A549 (cell line): ENCODE data around the gene CDC42SE2. TPM values are rescaled to one million over a fixed set of nuclear protein-coding genes. Genes with fewer than 3 reads are reported as not detected.
"Not testable (repeated sequence)": the region's sequence is repeated elsewhere in the genome, so short reads cannot be mapped to it uniquely, and the experiment has no call there.

Source experiments
- ATAC-seq, 2 experiments: fragments of 200-7000 bp in 1 of 2; fragments of >200 bp in 1 of 2; cut with Nextera tagmentation in 1 of 2; cut with Tn5 transposase in 1 of 2; 3 replicates each; pipeline versions ENCODE4 v1.8.0 to v1.9.1; 2018 to 2020; ENCODE audit warnings: mild to moderate bottlenecking in 1 of 2, moderate library complexity in 1 of 2
- CTCF ChIA-PET: fragments of 300-600 bp; sonication (Branson Sonifier 250); formaldehyde crosslinking; extraction: SDS; loops from one replicate; lab custom pipeline; 2021; ENCODE audit warnings: antibody characterized with exemption, inconsistent platforms; lab: Yijun Ruan, JAX
- POLR2A ChIA-PET: fragments of 350-600 bp; formaldehyde crosslinking; extraction: SDS; loops from one replicate; lab custom pipeline; 2021; ENCODE audit warnings: antibody characterized with exemption, inconsistent platforms; lab: Yijun Ruan, JAX
- DNase-seq, 2 experiments: peaks; one replicate each; pipeline versions ENCODE4 v3.0.0 to v3.0.0-alpha.2; 2011 to 2016; ENCODE audit warnings: low read depth in 1 of 2, low spot score in 1 of 2
- FAIRE-seq: peaks from 2 replicates; lab custom pipeline; 2011; peaks lifted over from hg19 to GRCh38; lab: Jason Lieb, UNC
- H3K27ac ChIP-seq, 2 experiments: fragments of >200 bp; sonication (Bioruptor Twin); formaldehyde crosslinking; 3 replicates each; pipeline ENCODE4 v1.5.1; 2016 to 2017
- H3K4me1 ChIP-seq: fragments of >200 bp; sonication (Bioruptor Twin); formaldehyde crosslinking; 3 replicates; pipeline ENCODE4 v1.6.1; 2016
- H3K4me2 ChIP-seq: fragments of >200 bp; sonication (Bioruptor Twin); formaldehyde crosslinking; 3 replicates; pipeline ENCODE4 v1.6.1; 2016
- H3K4me3 ChIP-seq: fragments of >200 bp; sonication (Bioruptor Twin); formaldehyde crosslinking; 3 replicates; pipeline ENCODE4 v1.5.1; 2016
- H3K9me3 ChIP-seq: fragments of >200 bp; sonication (Bioruptor Twin); formaldehyde crosslinking; 3 replicates; pipeline ENCODE4 v1.6.1; 2016
- CBX2 ChIP-seq: fragments of 200-600 bp; sonication (generic); IDR thresholded peaks from 2 replicates; pipeline ENCODE4 v1.6.1; 2016; ENCODE audit warnings: low read depth, mild to moderate bottlenecking, borderline replicate concordance
- E2F6 ChIP-seq: IDR thresholded peaks from 2 replicates; pipeline ENCODE4 v1.6.1; 2012; ENCODE audit warnings: low read depth, borderline replicate concordance
- EP300 ChIP-seq, 2 experiments: fragments of >200 bp; sonication (Bioruptor Twin); formaldehyde crosslinking; IDR thresholded peaks; 2 replicates in 1 of 2; 3 replicates in 1 of 2; pipeline ENCODE4 v1.6.1; 2016 to 2017
- FOSL2 ChIP-seq, 2 experiments: fragments of 450-650 bp in 1 of 2; fragments of >200 bp in 1 of 2; sonication (Bioruptor Twin) in 1 of 2; formaldehyde crosslinking; IDR thresholded peaks; 2 replicates each; pipeline versions ENCODE4 v1.5.0 to v1.6.1; 2016 to 2020; ENCODE audit warnings: mild to moderate bottlenecking in 1 of 2, moderate library complexity in 1 of 2
- GATA3 ChIP-seq: IDR thresholded peaks from 2 replicates; pipeline ENCODE4 v1.6.1; 2012; ENCODE audit warnings: borderline replicate concordance
- HOXB5 ChIP-seq: fragments of 250-450 bp; sonication (Bioruptor Pico); IDR thresholded peaks from 2 replicates; pipeline ENCODE4 v1.5.0; 2020; ENCODE audit warnings: mild to moderate bottlenecking, moderate library complexity
- POLR2AphosphoS2 ChIP-seq: conservative IDR thresholded peaks from 2 replicates; pipeline ENCODE4 v1.6.1; 2012; ENCODE audit warnings: low read length, improper control_type of control experiment, inconsistent platforms
- RAD21 ChIP-seq, 2 experiments: fragments of >200 bp in 1 of 2; sonication (Bioruptor Twin) in 1 of 2; formaldehyde crosslinking in 1 of 2; IDR thresholded peaks in 1 of 2; conservative IDR thresholded peaks in 1 of 2; 2 replicates in 1 of 2; 3 replicates in 1 of 2; pipeline ENCODE4 v1.6.1; 2012 to 2018; ENCODE audit warnings: inconsistent platforms in 1 of 2
- RARB ChIP-seq: fragments of 250-450 bp; sonication (Bioruptor Pico); IDR thresholded peaks from 2 replicates; pipeline ENCODE4 v1.8.0; 2021; ENCODE audit warnings: mild to moderate bottlenecking, moderate library complexity
- TFCP2L1 ChIP-seq: fragments of 250-450 bp; sonication (Bioruptor Pico); IDR thresholded peaks from 2 replicates; pipeline ENCODE4 v1.5.0; 2021; ENCODE audit warnings: mild to moderate bottlenecking
- TP53 ChIP-seq: fragments of 250-450 bp; sonication (Bioruptor Pico); IDR thresholded peaks from 2 replicates; pipeline ENCODE4 v1.5.0; 2021; ENCODE audit warnings: mild to moderate bottlenecking, moderate library complexity
- ZNF302 ChIP-seq: fragments of 250-450 bp; sonication (Bioruptor Pico); IDR thresholded peaks from 2 replicates; pipeline ENCODE4 v1.9.0; 2021; ENCODE audit warnings: inconsistent platforms, mild to moderate bottlenecking, moderate library complexity
- WGBS: methylation state at CpG from one replicate; pipeline ENCODE4 v1.1.6; 2017; ENCODE audit errors: missing lambda C conversion rate; 5-methylcytosine and 5-hydroxymethylcytosine counted together
- polyA plus RNA-seq, 4 experiments: library from polyadenylated mRNA; depleted of rRNA in 3 of 4; stranded (reverse); fragments of >200 nt; fragmentation: RNase III in 1 of 4; extraction: RNeasy Plus Mini Kit Qiagen cat#74134 plus additional on column Dnase treatment in 1 of 4; gene quantifications; 2 replicates in 3 of 4; 3 replicates in 1 of 4; pipeline ENCODE4 v1.2.3, GENCODE V29; 2011 to 2017
- TF ChIP-seq, protein P1 (sequence below): IDR thresholded peaks from 2 replicates; pipeline ENCODE4 v1.6.1; 2012

The CDC42SE2 gene
- polyA plus RNA-seq, 2 of the 4 experiments (the other 2 are of a cell fraction) = 25.8 to 66.4 TPM

DNA sequence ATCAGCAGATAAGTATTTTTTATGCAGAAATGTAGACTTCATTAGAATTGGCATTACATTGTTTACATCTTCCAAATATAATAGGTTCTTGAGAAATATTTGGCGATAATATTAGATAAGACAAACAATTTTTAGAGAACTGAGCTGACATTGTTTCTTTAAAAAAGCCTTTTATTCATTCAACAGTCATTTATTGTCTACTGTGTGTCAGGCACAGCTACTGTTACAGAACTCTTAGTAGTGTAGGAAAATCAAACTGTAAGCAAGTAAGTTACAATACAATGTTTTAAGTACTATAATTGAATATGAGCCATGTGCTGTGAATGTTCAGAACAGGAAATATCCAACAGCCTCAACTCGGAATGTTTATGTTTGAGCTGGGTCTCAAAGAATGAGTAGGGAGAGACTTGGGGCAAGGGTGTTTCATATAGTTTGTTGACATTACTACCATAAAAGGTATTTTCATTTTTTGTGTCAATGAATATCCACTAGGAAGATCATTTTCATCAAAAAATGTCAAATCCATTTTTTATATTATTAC lies 114.0 kb downstream of the CDC42SE2 start:
- DNase-seq = no peak
- WGBS = 17% methylated on average over 2 of the region's 2 CpGs

GRCh38 chr5:131378721-131379541 lies 115.1 kb downstream of the CDC42SE2 start:
- no peaks in the 10 kb centered on the region for H3K9me3 ChIP-seq
- peaks cover 49% of the 10 kb centered on the region for H3K4me1 ChIP-seq
- DNase-seq (peak in 1 of 2 experiments; percentile 23), FAIRE-seq (no peak), ATAC-seq (peak in 1 of 2 experiments; percentile 10; a peak in 2 of 6 replicates)
- POLR2A ChIA-PET = no interaction called here
- peak overlapping the region; percentile 69 for H3K4me2 ChIP-seq
- 0 out of 2 replicates have a peak, but pooled peaks have one; percentile 7 for TF ChIP-seq ZNF302
- no peak for TF ChIP-seq POLR2AphosphoS2
- TF ChIP-seq TFCP2L1 = 0 out of 2 replicates have a peak, but pooled peaks have one; percentile 26
- TF ChIP-seq, all 56 proteins: peak for 2
- H3K27ac ChIP-seq = peak overlapping the region; percentile 57 to 87
- H3K4me3 ChIP-seq = no peak overlapping the region
- CTCF ChIA-PET = interaction anchor here (1.0 to 1.2 kb wide), 2 partner anchors 9 to 114 kb away, joined by 3 to 4 read pairs; no protein-coding TSS in a partner anchor

More for the DNA sequence above, 114.0 kb downstream of the CDC42SE2 start:
- Histone ChIP-seq H3K27ac (peak overlapping the region; percentile 5 to 39; a peak in 2 of 6 replicates), H3K4me2 (peak overlapping the region; percentile 69), H3K4me3 (no peak overlapping the region), H3K4me1 (peaks cover 49% of the 10 kb centered on the region), H3K9me3 (no peaks in the 10 kb centered on the region)
- no peak for TF ChIP-seq TP53 (CRISPR knock-in tag)
- no peak for TF ChIP-seq HOXB5
- no peak for TF ChIP-seq E2F6
- no peak for TF ChIP-seq CBX2
- CTCF ChIA-PET = interaction anchor here (1.2 kb wide), 1 partner anchor 11 kb away, joined by 5 read pairs; no protein-coding TSS in a partner anchor
- no peak for FAIRE-seq
- POLR2A ChIA-PET = no interaction called here
- no peak for ATAC-seq

DNA sequence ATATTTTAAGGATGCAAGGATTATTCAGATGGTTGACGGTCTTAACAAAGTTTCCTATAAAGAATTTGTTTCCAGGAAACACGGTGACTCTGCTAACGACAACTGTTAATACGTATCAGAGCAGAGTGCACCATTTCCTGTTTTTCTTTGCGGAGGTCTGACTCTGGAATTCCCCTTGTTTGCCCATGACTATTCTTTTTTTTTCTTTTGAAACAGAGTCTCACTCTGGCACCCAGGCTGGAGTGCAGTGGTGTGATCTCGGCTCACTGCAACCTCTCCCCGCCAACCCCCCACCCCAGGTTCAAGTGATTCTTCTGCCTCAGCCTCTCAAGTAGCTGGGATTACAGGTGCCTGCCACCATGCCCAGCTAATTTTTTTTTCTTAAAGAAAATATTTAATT lies 115.9 kb downstream of the CDC42SE2 start:
- DNase-seq (peak; percentile 27 to 83), ATAC-seq (peak; percentile 63 to 84; a peak in 4 of 6 replicates), FAIRE-seq (no peak)
- Histone ChIP-seq H3K4me2 (peak overlapping the region; percentile 69), H3K9me3 (no peaks in the 10 kb centered on the region), H3K27ac (peak overlapping the region; percentile 57 to 87), H3K4me1 (peaks cover 49% of the 10 kb centered on the region), H3K4me3 (0 out of 3 replicates have a peak overlapping the region, but pooled peaks have one; percentile 3)
- ChIA-PET CTCF (no interaction called here), POLR2A (no interaction called here)
- 4% methylated on average over 7 of the region's 7 CpGs for WGBS
- peak in 1 of 2 experiments; percentile 30; a peak in 1 of 5 replicates for TF ChIP-seq EP300 (IDR thresholded peaks at IDR 0.05)
- TF ChIP-seq, protein P1, sequence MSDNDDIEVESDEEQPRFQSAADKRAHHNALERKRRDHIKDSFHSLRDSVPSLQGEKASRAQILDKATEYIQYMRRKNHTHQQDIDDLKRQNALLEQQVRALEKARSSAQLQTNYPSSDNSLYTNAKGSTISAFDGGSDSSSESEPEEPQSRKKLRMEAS = peak; percentile 26; the same call in 1 of the 2 replicates
- TF ChIP-seq GATA3 = no peak
- TF ChIP-seq RAD21 (conservative IDR thresholded peaks at IDR 0.05 in 1 of 2, IDR thresholded peaks at IDR 0.05 in 1 of 2) = 0 out of 5 replicates have a peak, but pooled peaks of 1 of the 2 experiments have one; percentile 20
- no peak for TF ChIP-seq FOSL2 (IDR thresholded peaks at IDR 0.05)
- 0 out of 2 replicates have a peak, but pooled peaks have one; percentile 18 for TF ChIP-seq FOSL2 (CRISPR knock-in tag; IDR thresholded peaks at IDR 0.05)

DNA sequence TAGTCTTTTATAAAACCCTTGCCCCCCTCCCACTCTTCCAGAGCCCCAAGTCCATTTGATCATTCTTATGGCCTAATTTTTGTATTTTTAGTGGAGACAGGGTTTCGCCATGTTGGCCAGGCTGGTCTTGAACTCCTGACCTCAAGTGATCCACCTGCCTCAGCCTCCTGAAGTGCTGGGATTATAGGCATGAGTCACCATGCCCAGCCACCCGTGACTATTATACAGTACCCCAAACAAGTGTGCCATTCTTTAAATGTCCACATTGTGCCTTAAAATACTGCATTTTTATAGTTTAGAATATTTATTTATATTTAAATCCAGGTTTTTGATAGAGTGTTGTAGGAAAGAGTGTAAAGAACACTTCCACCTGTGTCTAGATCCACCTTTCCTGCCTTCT lies 116.4 kb downstream of the CDC42SE2 start:
- ATAC-seq; FAIRE-seq; H3K9me3 ChIP-seq; POLR2A ChIA-PET; CTCF ChIA-PET; DNase-seq; TF ChIP-seq FOSL2 (IDR thresholded peaks at IDR 0.05): not testable (repeated sequence)
- Histone ChIP-seq H3K4me2 (peak overlapping the region; percentile 69), H3K4me3 (0 out of 3 replicates have a peak overlapping the region, but pooled peaks have one; percentile 3), H3K27ac (peak overlapping the region; percentile 57 to 87), H3K4me1 (peaks cover 49% of the 10 kb centered on the region)
- TF ChIP-seq RARB (CRISPR knock-in tag) (peak; percentile 46; the same call in 1 of the 2 replicates), FOSL2 (CRISPR knock-in tag; IDR thresholded peaks at IDR 0.05) (peak; percentile 52; the same call in 1 of the 2 replicates)
- 48% methylated on average over 2 of the region's 2 CpGs for WGBS
